COLO829 (cell line): Measurements from ENCODE around the gene C1QL1.
A peak's percentile ranks its signal among the peaks of the same experiment; 100 is the strongest.

Source experiments
- DNase-seq: peaks from one replicate; pipeline ENCODE4 v3.0.0; 2012; ENCODE audit warnings: low spot score

Gene C1QL1

DNA sequence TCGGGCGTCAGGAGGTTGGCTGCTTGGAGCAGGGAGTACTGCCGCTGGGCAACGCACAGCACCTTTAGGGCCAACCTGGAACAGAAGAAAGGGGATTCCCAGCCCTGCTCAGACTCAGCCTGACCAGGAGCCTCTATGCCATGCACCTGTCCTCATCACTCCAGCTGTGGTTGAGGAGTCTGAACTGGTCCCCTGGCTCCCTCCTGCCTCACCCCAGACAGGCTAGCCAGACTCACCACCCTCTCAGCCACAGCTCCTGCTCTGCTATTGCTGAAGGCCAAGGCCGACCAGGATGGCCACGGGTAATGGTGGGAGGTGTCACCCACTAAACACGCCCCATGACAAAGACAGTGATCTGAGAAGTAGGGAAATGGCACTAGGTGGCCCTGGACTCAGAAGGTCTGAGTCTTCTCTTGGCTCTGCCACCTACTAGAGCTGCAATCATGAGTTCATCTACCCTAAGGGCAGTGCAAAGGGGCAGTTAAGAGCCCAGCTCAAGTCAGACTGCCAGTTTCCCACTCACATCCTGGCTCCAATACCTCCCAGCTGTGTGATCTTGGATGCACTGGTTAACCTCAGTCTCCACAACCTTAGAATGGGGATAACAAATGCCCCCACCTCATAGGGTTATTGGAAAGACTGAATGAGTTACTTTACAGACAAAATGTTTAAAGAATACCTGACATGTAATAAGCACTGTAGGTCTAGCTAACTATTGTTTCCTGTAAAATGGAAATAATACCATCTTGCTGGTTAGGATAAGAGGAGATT, 39.0 kb downstream of the C1QL1 start:
- no peak for DNase-seq

GRCh38 chr17:44928136-44928535, 40.0 kb downstream of the C1QL1 start:
- DNase-seq, result no peak

GRCh38 chr17:44927696-44928095, 40.4 kb downstream of the C1QL1 start:
- no peak for DNase-seq

GRCh38 chr17:44926821-44927525, 41.1 kb downstream of the C1QL1 start:
- DNase-seq, result no peak

- no peak for DNase-seq
These were observed 42.1 kb downstream of the C1QL1 start for GRCh38 chr17:44925731-44926697.

DNA sequence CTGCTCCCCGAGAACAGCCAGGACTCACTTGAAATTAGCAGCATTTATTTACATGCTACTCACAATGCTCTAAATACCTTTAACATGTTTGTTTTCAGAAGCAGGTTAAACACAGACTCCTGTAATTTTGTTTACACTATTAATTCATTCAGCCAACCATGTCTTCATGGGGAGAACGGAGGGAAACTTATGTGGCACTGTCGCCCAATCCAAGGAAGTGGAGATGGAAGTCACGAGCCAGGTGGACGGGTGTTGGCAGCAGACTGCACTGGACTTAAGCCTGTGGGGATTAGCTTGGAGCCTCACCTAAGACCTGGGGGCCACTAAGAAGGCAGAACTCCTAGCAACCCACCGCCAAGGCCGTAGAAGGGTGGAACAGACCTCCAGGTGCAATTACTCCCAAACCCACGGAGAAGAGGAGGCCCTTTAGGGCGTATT, 44.0 kb downstream of the C1QL1 start:
- DNase-seq, result no peak

- DNase-seq, result no peak
These were observed 45.2 kb downstream of the C1QL1 start for GRCh38 chr17:44922746-44923470.

- DNase-seq, result no peak
These were observed 46.0 kb downstream of the C1QL1 start for GRCh38 chr17:44922136-44922535.

DNA sequence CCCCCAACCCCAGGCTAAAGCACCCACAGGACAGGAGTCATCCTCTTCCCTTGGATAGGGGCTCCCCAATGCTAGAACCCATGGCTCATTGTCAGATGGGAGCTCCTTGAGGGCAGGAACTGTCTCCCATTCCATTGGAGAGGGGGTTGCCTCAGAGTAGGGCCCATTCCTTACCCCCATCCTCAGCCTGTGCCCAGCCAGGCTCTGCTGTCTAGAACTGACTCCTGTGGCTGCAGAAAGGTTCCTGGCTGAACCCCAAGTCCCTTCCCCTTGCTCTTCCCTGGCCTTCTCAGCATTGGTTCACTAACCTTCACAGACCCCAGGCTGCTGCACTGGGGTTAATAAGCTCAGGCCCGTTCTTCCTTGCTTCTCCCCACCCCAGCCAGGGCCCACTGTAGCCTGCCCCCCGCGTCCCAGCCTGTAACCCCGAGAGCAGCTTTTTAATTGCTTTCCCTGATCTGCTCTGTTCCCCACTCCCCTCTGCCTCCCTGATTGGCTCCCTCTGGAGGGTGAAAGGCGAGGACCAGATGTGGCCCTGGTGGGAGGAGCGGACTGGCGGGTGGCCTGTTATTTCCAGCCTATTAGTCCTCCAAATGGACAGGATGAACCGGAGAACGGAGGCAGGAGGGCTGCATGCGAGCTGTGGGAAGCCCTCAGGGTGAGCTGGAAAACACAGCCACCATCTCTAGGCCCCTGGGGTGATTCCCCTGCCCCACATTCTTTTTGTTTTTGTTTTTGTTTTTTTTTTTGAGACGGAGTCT, 46.8 kb downstream of the C1QL1 start:
- DNase-seq, result no peak

DNA sequence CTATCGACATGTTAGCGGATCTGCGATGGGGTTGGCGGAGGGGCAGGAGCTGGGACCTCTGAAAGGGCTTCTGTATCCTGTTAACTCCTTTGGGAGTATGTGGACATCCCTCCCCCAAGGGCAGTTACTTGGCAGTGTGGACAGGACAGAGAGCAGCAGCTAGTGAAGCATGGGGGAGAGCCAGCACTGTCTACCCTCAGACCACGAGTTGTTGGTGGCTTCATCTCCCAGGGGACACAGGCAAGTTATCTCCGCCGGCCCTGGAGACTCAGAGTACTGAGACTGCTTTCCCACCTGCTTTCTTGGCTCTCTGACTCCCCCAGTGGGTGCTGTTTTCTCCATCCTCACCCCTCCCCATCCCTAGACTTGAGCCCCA, 47.5 kb downstream of the C1QL1 start:
- DNase-seq, result no peak

DNA sequence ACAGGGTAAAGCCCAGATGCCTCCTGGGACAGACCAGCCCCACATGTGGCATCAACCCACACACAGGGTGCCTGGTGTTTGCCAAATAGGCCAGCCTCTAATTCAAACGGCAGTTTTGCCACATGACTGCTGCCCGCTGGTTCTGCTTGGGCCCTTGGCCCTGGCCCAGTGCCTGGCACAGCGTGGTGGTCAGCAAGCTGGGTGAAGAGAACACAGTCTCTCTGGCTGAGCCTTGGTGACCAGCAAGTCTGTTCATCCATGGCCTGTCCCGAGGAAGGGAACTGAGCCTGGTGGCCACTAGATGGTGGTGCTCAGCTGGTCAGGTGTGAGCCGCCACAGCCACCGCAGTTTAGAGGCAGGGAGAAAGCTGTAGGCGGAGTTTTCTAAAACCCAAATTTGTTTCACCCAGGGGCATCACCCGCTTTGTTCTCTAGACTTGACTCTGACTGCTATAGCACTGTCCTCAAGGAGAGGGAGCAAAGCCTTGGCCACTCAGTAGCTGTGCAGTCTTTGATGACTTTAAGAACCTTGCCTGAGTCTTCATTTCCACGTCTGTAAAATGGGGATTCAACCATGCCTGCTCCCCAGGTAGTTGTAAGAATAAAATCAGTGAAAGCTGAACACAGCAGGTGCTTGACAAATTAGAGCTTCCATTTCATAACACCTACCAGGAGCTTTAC, 48.1 kb downstream of the C1QL1 start:
- peak; percentile 79 for DNase-seq

GRCh38 chr17:44919411-44919810, 48.7 kb downstream of the C1QL1 start:
- DNase-seq, result no peak

GRCh38 chr17:44918006-44918405, 50.1 kb downstream of the C1QL1 start:
- DNase-seq, result no peak

- no peak for DNase-seq
These were observed 50.6 kb downstream of the C1QL1 start for GRCh38 chr17:44917456-44917855.

GRCh38 chr17:44916781-44917241, 51.3 kb downstream of the C1QL1 start:
- peak; percentile 39 for DNase-seq

- no peak for DNase-seq
These were observed 52.0 kb downstream of the C1QL1 start for GRCh38 chr17:44915862-44916780.

- no peak for DNase-seq
These were observed 52.8 kb downstream of the C1QL1 start, which contains the start of gene GFAP for GRCh38 chr17:44915321-44915726. Gene GFAP (minus strand): TSS chr17:44915500. CDS start chr17:44915486, 14 bp downstream.

- DNase-seq, result no peak
These were observed 53.3 kb downstream of the C1QL1 start for GRCh38 chr17:44914698-44915271.

DNA sequence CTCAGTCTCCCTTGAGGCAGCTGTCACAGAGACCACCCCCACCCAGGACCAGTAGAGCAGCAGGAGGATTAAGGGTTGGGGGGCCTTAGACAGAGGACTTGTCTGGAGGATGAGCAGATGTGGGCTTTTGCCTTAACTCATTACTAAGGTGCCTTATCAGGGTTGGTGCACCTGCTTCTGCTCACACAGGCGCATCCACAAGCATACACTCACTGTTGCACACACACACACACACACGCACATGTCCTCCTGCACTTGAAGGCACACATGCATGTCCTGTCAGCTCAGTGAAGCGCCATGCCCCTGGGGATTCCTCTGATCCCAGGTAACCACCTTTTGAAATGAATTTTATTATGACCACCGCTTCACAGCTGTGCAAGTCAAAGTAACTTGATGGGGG, 54.0 kb downstream of the C1QL1 start:
- no peak for DNase-seq
